Raji (cell line): Measurements from ENCODE around the gene FLVCR1.

ENCODE experiments used
- POLR2A ChIP-seq: IDR thresholded peaks from 2 replicates; pipeline ENCODE4 v1.6.1; 2011; ENCODE audit warnings: low read depth, low read length, control low read depth; ENCODE audit not compliant: insufficient read depth

Gene FLVCR1

GRCh38 chr1:212856755-212857154 is 1.3 kb upstream of the FLVCR1 start:
- no peak for TF ChIP-seq POLR2A

DNA sequence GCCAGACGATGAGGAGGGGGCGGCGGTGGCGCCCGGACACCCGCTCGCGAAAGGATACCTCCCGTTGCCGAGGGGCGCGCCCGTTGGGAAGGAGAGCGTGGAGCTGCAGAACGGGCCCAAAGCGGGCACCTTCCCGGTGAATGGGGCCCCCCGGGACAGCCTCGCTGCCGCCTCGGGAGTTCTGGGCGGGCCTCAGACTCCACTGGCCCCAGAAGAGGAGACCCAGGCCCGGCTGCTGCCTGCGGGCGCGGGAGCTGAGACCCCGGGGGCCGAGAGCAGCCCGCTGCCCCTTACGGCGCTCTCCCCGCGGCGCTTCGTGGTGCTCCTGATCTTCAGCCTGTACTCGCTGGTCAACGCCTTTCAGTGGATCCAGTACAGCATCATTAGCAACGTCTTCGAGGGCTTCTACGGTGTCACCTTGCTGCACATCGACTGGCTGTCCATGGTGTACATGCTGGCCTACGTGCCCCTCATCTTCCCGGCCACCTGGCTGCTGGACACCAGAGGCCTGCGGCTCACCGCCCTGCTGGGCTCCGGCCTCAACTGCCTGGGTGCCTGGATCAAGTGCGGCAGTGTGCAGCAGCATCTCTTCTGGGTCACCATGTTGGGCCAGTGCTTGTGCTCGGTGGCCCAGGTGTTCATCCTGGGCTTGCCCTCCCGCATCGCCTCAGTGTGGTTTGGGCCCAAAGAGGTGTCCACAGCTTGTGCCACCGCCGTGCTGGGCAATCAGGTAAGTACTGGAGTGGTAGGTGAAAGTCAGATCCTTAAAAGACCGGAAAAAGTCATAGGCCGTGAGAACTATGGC is 588 bp downstream of the FLVCR1 start:
- no peak; the same call in 1 of the 2 replicates for TF ChIP-seq POLR2A

- TF ChIP-seq POLR2A, result no peak
These were observed 2.9 kb downstream of the FLVCR1 start for GRCh38 chr1:212860713-212861581.

DNA sequence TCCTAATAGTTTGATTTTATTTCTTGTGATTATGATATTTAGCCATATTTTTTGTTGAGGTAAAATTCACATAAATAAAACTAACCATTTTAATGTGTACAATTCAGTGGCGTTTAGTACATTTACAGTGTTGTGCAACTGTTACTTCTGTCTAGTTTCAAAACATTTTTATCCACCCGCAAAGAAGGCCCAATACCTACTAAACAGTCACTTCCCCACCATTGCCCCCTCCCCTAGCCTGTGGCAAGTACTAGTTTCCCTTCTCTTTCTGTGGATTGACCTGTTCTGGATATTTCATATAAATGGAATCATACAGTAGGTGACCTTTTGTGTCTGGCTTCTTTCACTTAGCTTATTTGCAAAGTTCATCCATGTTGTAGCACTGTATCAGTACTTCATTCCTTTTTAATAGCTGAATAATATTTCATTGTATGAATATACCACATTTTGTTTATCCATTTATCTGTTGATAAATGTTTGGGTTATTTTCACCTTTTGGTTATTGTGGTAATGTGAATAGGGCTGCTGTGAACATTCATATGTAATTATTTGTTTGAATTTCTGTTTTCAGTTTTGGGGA is 4.1 kb downstream of the FLVCR1 start:
- TF ChIP-seq POLR2A, result no peak

DNA sequence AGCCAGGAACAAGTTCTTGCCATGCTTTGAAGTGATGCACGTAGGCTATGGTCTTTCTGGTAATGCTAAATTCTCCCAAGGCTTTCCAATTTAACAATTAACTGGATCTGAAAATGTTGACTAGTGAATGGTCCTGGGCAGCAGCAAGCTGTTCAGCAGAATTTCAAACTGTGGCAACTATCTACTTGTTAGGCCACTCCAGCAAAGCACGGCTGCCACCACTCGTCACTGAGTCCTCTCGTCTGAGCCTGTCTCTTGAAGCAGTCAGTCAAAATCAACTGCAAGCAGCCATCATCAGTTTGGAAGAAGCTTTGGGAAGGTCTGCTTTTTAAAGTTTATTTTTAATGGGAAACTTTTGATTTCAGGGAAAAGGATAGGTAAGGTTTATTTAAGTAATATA is 6.1 kb downstream of the FLVCR1 start:
- no peak for TF ChIP-seq POLR2A

DNA sequence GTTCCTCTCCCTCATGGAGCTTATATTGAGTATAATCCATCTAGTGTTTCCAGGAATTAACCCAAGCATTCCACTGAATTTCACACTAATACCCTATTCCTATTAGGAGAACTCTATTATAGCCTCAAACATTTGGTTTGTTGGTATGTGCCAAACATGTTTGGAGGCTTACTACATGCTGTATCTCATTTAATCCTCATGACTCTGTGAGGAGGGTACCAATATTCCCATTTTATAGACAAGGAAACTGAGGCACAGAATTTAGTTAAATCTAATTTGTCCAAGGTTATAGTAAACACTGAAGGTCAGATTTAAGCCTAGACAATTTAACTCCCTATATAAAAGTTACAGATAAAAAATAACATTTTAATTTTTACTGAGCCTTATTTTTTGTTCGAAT is 9.1 kb downstream of the FLVCR1 start:
- no peak for TF ChIP-seq POLR2A

DNA sequence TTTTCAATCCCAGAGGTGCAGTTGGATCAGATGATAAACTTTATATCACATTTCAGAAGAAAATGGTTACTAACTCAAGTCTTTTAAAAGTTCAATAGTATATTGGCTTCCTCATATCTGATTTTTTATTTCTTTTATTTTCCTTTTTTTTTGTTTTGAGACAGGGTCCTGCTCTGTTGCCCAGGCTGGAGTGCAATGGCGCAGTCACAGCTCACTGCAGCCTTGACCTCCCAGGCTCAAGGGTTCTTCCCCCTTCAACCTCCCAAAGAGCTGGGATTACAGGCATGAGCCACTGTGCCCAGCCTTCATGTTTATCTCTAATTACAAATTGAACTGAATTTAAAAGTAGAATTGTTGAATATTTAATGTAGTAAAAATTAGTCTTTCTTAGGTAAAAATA is 13.9 kb downstream of the FLVCR1 start:
- TF ChIP-seq POLR2A, result no peak

- no peak for TF ChIP-seq POLR2A
These were observed 15.4 kb downstream of the FLVCR1 start for GRCh38 chr1:212873518-212873917.

DNA sequence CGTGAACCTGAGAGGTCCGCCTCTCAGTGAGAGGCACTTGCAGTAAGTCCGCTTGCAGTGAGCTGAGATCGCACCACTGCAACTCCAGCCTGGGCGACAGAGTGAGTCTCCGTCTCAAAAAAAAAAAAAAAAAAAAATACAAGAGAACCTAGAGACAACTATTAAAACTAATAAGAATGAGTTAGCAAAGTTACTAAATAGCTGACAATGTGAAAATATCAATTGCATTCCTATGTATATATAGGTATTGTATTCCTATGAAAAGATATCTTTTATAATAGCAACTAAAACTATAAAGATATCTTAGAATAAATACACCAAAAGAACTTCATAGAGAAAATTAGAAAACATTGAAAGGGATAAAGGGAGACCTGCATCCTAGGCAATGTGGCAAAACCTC is 20.3 kb downstream of the FLVCR1 start:
- TF ChIP-seq POLR2A, result no peak

DNA sequence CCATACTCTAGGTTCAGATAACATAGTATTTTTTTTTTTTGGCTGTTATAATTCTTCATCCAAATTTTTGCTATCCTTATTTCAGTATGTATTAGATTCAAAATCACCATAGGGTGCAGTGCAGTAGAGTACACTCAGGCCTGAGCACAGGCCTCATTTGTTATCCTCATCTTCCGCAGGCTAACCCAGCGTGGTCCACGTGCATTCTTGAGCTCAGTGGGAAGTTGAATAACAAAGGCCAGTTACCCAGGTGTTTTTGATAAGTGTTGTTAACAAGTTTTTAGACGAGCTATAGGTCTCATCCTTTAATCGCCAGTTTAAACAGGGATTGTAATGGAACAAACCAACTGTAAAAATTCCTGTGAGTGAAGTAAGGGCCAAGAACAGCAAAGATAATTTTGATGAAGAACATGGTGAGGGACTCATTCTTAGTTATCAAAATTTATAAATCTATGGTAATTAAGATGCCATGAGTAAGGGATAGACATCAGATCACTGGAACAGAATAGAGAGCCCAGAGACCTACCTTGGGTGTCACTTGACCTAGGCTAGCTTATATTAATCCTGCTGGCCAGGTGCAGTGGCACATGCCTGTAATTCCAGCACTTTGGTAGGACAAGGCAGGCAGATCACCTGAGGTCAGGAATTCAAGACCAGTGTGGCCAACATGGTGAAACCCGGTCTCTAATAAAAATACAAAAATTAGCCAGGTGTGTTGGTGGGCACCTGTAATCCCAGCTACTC is 22.0 kb downstream of the FLVCR1 start:
- no peak for TF ChIP-seq POLR2A

DNA sequence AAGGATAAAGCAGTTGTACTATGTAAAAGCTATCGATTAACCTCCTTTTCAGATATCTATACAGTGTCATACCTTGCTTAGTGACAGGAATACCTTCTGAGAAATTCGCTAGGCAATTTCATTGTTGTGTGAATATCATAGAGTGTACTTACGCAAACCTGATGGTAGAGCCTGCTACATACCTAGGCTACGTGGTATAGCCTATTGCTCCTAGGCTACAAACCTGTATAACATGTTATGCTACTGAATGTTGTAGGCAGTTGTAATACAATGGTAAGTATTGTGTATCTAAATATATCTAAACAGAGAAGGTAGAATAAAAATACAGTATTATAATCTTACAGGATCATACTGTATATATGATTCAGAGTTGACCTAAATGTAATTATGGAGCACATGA is 26.5 kb downstream of the FLVCR1 start:
- no peak for TF ChIP-seq POLR2A

GRCh38 chr1:212892108-212892507 is 34.0 kb downstream of the FLVCR1 start:
- TF ChIP-seq POLR2A, result no peak

GRCh38 chr1:212899845-212900244 is 41.8 kb downstream of the FLVCR1 start:
- TF ChIP-seq POLR2A, result no peak

GRCh38 chr1:212901290-212901689 is 43.2 kb downstream of the FLVCR1 start:
- TF ChIP-seq POLR2A, result no peak

GRCh38 chr1:212902054-212902453 is 44.0 kb downstream of the FLVCR1 start:
- no peak for TF ChIP-seq POLR2A

GRCh38 chr1:212903664-212904063 is 45.6 kb downstream of the FLVCR1 start:
- TF ChIP-seq POLR2A, result no peak

DNA sequence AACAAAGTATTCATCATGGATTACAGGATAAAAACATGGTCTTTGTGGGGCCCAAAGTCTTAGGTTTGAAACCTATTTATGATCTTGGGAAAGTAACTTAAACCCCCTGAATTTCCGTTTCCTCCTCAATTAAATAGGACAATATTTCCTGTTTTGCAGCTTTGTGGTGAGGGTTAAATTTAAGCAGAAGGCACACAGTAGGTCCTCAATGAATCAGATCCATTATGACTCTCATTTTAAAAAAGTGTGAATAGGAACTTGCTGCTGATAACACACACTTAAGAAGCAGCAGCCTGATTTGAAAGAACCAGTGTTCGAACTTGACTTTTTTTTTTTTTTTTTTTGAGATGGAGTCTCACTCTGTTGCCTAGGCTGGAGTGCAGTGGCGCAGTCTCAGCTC is 50.9 kb downstream of the FLVCR1 start:
- no peak for TF ChIP-seq POLR2A
